NCI-H82 treated with DMSO at 0.1 percent for 48 hours (cell line): ENCODE data around the gene TSPAN18.

Experiments
- DNase-seq: peaks from one replicate; lab custom pipeline; 2025; ENCODE audit not compliant: unreplicated experiment; lab: John Stamatoyannopoulos, UW

TSPAN18 gene

DNA sequence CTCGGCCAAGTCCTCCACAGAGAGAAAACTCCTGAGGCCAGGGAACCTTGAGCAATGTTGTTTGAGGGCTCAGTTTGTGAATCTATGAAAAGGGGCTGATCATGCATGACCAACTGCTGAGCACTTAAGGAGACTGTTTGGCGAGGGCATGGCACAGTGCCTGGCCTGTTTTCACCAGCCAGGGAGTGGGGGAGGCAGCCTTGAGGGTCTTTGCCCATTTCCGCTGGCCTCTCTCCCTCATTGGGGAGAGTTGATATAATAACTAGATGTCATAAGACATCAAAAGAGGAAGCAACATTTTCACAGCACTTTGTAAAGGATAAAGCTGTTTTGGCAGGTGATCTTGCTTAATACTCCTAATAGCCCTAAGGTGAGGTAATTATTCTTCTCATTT, 113.3 kb downstream of the TSPAN18 start:
- DNase-seq, result no peak

DNA sequence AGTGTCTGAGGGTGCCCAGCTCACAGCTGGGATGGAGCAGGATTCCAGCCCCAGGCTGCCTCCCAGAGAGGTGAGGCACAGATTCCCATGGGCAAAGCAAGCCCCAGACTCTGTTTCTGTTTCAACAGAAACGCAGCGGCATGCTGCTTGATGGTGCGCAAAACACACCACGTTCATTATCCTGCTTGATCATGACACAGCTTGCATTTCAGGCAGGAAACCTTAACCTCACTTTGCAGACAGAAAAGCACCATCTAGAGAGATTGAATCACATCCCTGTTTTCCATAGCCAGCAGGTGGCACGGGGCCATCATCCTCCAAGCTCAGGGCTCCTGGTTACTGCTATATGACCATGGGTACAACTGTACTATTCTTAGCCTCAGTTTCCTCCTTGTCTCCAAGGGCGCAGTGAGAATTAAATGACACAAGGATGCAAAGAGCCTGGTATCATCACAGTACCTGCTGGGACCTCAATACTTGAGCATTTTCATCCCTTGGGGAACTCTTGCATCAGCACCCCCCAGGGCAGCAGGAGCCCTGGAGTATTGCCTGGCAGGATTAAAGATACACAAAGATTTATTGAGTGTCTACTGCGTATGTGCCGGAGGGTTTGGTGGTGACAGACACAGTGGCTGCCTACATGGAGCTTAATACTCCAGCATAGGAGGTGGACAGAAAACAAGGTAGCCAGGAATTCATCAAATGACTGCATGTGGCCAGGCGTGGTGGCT, 113.9 kb downstream of the TSPAN18 start:
- DNase-seq, result no peak

DNA sequence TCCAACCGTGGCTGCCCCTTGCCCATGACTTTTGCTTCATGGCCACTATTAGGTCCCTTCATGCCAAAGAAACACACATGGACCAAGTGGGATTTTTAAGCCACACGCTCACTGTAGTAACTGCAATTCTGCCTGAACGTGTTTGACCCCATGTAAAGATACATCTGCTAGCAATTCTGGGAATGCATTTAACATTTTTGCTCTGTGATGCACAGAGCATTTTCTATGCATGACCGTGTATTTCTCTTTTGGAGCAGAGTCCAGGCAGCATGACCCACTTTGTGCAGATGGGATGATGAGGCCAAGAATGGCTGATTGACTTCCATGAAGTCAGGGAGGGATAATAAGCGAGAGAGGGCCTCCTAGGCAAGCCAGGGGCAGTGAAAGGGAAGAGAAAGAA, 115.5 kb downstream of the TSPAN18 start:
- DNase-seq, result no peak

GRCh38 chr11:44846852-44847251, 120.1 kb downstream of the TSPAN18 start:
- DNase-seq, result no peak

- no peak for DNase-seq
Observed at GRCh38 chr11:44847316-44847715, 120.6 kb downstream of the TSPAN18 start.

- no peak for DNase-seq
Observed at GRCh38 chr11:44848203-44848962, 121.6 kb downstream of the TSPAN18 start.

- DNase-seq, result no peak
Observed at GRCh38 chr11:44848963-44849350, 122.2 kb downstream of the TSPAN18 start.

GRCh38 chr11:44849424-44849823, 122.7 kb downstream of the TSPAN18 start:
- DNase-seq, result no peak

DNA sequence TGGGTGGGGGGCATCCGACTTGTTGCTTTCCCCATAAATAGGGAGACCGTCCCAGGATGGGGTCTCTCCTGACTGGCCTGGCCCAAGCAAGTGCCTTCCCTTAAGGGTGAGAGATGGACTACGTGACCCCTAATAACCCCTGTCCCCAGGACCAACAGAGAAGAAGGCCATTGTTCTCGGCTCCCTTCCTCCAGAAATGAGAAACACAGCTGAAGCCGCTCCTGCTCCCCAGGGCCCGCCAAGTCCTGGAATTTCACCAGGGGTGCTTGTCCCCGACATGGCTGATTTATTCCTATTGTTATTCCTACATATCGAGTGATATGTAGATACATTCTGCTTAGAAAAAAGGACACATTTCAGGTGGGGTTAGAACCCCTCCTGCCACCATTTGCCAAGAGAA, 123.2 kb downstream of the TSPAN18 start:
- DNase-seq, result no peak

- DNase-seq, result no peak
Observed at GRCh38 chr11:44851496-44851895, 124.7 kb downstream of the TSPAN18 start.

DNA sequence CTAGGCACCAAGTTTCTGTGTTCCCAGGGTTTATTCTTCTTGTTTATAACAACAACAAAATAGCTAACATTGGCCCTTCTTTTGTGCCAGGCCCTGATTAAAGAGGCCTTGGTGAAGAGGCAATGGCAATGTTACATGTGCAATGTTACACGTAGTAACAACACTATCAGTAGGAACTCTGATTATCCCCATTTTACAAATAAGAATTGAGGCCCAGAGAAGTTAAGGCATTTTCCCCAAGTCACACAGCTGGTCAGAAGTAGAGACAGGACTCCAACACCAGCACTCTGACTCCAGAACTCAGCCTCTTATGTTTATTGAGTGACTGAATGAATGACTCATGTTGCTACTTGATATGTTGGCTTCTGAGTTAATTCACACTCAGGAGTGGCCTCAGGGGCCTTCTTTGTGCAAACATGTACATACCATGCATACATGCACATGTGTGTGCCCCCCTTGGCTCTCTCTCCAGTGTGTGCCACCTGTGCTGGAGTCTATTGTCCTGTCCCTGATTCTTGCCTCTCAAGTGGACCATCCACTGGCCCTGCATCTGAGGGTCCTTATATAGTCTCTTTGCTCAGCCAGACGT, 125.5 kb downstream of the TSPAN18 start:
- no peak for DNase-seq

DNA sequence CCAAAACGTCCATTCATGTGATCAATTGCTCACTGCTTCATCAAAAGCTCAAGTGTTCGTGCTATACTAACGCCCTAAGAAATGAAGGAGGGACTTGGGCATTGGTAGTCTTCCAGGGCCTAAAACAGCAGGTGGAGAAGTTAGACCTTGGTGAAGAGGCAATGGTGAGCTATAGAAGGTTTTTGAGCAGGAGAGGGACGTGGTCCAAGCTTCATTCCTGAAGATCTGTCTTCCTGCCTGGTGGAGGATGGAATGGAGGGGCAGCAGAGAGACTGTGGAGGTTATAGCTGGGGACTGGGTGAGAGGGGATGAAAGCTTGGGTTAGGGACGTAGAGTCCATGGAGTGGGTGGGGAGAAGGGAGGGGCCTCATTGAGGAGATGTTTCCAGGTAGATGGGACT, 126.2 kb downstream of the TSPAN18 start:
- DNase-seq, result no peak

DNA sequence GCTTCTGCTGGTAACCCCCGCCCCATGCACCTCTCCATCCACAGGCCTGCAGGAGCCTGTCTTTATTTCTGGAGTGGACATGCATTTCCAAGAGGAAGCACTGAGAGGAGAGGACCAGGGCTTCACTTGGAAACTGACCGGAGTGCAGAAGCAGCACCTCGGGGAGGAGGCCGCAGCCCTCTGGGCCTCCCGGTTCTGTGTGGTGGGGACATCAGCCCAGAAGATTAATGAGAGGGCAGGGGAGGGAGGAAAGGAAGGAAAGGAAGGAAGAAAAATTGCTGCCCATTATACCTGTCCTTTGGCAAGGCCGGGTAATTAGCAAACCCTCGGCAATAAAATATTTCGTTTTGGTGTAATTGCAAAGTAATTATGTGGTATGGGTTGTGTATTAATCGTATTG, 126.9 kb downstream of the TSPAN18 start:
- DNase-seq, result no peak

GRCh38 chr11:44854086-44854485, 127.3 kb downstream of the TSPAN18 start:
- DNase-seq, result no peak

- no peak for DNase-seq
Observed at GRCh38 chr11:44854741-44855492, 128.2 kb downstream of the TSPAN18 start.

GRCh38 chr11:44855493-44855849, 128.7 kb downstream of the TSPAN18 start:
- DNase-seq, result no peak

DNA sequence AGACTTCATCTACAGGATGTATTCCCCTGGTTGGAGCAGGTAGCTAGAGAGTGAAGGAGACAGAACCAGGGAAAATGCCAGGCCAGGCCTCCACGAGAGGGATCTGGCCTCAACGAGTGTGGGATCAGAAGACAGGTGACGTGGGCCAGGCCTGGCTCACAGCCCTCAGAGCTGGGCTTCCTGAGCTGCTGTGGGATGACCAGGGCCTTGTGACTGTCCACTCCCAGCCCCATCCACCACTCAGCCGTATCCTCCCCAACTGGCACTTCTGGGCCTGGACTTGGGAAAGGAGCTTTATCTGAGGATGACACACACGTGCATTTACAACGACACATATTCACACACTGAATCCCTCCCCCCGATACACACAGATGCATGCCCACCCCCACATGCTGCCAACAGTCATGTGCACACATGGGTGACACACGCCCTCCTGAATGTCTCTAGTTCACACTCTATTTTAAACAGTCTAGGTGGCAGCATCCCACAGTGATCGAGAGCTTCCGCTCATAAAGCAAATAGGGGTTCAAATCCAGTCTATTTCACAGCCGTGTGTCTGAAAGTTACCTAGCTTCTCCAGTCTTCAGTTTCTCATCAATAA, 130.8 kb downstream of the TSPAN18 start:
- no peak for DNase-seq

DNA sequence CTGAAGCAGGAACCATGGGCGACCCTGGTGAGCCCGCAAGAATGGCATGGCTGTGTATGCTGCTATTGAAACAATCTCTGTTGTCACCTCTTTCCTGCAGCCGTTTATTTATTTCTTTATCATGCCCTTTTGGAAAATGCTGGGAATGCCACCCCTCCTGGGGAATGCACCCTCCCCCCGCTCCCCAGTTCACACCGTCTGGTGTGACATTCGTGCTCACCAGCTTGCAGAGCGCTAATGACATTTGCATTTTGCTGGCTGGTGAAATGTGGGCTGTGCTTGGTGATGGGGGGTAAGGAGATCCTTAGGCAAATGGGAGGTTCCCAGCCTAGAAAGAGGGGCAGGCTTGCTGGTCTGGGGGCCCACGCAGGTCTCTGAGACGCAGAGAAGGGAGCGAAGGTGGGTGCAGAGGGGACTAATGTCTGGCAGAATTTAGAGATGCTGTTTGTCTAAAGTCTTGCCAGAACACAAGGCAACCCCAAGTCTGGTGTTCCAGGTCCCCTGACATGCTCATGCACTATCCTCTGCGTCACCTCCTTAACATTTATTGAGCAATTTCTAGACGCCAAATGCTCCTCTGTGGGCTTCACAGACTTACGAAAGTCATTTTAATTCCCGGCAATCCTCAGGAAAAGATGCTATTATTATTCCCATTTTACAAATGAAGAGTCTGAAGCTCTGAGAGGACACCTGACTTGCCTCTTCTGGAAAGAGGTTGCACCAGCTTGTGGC, 132.2 kb downstream of the TSPAN18 start:
- no peak for DNase-seq

- no peak for DNase-seq
Observed at GRCh38 chr11:44859528-44859925, 132.8 kb downstream of the TSPAN18 start.

DNA sequence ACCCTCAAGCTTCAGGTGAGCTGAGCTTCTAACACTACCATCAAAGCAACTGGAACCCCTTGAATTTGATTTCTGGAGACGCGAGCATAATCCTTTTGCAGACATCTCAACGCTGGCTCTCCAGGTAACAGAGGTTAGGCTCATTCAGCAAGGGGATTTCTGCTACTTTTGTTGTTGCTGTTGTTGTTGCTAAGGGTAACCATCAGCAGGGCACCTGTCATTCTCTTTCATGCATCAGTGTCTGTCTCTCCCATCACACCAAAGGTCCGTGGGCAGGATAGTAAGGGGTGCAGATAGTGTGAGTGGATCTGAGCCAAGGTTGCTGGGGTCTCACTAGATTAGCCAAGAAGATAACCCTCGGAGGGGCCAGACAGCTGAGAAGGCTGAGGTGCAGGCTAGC, 133.6 kb downstream of the TSPAN18 start:
- DNase-seq, result no peak
